Stimulated activated CD8-positive, alpha-beta memory T cell treated with anti-CD3 and anti-CD28 coated beads, Interleukin-2, amount 100 ng/mL, for 48 hours (primary cell): Measurements from ENCODE around the gene DNAJB6.
A peak's percentile ranks its signal among the peaks of the same experiment; 100 is the strongest.

ENCODE experiments used
- DNase-seq, 2 donors: peaks; one replicate each; pipeline ENCODE4 v3.0.0-alpha.2; 2020; ENCODE audit warnings: low read depth in 2 of 2

DNAJB6 gene

DNA sequence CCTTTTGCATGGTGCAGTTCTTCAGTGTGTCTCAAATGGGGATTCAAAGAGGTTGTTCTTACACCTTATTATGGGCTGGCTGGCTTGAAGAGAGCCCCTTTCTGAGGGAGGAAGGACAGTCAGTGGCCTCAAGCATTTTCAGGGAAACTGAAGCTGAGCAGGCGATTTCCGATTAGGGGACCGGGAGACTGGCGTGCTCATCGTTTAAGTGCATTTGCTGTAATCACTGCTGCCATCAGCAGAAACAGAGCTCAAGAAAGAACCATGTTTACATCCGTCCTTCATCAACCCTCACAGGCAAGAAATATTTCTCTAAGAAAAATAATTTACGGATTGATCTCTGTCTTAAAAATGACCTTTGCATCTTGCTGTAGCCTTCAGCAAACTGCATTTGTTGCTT lies 32.2 kb downstream of the DNAJB6 start:
- no peak for DNase-seq

DNA sequence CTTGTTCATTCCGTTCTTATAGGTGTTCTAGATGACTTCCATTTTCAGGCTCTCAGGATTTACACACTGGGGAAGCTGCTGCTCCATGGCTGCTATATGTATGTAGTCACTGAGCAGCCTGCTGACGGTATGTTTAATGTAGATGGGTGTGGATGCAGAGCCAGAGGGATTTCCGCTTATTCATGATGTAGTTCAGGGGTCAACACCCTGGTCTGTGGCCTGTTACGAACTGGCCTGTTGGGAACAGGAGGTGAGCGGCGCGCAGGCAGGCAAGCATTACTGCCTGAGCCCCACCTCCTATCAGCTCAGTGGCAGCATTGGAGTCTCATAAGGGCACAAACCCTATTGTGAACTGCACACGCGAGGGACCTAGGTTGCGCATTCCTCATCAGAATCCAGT lies 33.9 kb downstream of the DNAJB6 start:
- DNase-seq: no peak

DNA sequence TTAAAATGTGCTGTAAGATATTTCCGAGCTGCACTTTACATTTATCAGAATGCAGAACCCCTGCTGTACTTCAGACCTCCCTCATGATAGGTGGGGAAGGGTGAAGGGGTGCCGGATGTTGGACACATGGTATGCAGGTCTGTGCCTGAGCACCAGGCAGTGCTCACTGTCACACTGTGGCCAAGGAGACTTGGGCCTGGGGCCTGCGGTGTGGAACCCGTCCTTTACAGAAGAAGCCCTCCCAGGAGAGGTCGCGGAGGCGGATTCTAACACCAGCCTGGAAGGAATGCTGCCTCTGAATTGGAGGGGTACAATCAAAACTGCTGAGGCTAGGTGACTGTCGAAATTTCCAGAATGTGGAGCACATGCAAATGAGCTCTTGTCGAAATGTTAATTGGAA lies 34.5 kb downstream of the DNAJB6 start:
- no peak for DNase-seq

DNA sequence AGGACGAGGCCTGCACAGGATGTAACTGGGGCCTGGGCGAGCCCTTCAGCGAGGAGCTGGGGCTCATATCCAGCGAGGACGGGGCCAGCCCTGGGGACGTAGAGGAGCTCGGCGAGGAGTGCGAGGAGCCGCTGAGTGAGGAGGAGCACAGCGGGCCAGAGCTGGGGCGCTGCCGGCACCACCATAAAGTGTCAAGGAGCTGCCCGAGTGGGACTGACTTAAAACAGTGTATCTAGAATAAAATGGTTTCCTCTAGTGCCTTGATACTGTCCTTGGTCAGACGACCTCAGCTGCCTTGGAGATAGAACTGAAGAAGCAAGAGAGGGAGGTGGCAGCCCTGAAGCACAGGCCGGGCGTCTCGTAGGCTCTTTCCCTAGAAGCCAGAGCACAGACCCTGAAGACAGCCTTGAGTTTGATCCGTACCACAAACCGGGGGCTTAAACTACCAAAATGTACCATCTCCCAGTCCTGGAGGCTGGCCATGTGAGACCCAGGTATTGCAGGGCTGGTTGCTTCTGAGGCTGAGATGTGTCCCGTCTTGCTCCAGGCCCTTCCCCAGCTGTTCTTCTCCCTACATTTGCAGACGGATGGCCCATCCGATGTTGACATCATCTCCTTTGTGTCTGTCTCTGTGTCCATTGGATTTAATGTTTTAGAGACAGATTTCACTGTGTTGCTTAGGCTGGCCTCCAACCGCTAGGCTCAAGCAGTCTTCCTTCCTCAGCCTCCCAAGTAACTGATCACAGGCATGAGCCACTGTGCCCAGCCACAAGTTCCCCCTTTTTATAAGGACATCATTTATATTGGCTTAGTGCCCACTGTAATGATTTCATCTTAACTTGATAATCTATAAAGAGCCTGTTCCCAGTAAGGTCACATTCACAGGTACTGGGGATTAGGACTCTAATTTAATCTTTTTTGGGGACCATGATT lies 35.8 kb downstream of the DNAJB6 start:
- no peak for DNase-seq

DNA sequence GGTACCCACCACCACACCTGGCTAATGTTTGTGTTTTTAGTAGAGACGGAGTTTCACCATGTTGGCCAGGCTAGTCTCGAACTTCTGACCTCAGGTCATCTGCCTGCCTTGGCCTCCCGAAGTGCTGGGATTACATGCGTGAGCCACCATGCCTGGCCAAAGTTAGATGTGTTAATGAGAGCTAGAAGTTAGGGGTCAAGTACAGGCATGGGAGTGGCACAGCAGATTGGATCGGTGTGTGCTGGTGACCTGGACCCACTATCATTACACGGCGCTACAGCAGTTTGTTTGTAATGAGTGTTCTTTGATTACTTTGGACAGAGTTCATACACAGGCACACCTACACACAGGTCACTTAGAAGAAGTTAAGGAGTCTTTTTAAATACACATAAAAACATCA lies 36.7 kb downstream of the DNAJB6 start:
- no peak for DNase-seq

DNA sequence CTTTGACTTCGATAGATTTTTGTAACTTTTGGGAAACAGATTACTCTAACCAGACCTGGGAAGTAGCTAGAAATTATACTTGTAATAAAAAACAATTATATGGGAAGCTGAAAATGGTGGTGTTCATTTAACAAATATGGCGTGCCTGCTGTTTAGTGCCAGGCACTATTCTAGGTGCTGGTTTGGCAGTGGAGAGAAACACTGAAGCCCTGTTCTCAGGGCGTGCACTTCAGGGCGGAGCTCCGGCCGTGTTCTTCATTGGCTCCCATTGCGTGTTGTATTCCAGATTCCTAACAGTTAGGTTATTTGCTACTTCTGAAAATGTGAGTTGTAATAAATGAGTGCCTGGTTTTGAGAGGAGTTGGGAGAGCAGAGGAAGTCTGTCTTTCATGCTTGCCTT lies 38.6 kb downstream of the DNAJB6 start:
- DNase-seq: no peak

DNA sequence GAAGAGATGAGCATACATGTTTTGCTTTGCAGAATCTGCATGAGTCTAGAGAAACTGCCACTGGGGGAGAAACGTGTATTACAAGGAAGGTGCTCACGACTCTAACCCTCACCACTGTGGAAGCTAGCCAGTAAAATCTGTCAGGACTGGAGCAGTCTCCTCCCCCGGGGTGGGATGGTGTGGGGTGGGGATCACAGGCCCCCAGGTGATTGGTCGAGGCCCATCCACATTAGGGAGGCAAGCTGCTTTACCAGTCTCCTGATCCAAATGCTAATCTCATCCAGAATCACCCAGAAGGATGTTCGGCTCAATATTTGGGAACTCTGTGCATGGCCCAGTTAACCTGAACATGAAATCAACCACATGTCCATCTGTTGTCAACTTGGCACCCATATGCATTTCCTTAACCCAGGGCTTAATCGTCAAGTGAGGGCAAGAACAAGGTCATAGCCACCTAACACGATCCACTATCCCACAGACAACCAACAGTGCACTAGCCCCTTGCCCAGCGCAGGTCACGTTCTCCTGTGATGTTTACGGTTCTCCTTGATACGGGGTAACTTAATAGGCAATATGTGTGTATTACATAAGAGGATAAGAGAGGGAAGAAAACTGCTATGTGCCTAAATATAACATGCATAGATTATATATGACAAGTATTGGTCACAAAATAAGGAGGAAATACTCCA lies 40.8 kb downstream of the DNAJB6 start:
- DNase-seq: no peak

DNA sequence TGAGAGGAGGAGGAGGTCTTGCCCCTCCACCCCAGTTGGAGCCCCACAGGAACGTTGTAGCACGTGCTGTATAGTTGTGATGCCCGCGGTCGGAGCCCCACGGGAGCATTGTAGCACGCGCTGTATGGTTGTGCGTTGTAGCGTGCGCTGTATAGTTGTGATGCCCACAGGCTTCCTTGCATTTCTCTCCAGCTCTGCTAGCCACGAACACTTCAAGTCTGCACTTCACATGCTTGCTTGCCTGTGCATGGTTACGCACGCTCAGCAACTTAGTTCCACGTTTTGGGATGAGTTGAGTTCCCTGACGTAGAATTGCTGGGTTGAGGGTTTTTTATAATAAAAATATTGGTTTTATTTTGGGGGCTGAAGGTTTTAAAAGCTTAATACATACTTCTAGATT lies 41.6 kb downstream of the DNAJB6 start:
- no peak for DNase-seq

DNA sequence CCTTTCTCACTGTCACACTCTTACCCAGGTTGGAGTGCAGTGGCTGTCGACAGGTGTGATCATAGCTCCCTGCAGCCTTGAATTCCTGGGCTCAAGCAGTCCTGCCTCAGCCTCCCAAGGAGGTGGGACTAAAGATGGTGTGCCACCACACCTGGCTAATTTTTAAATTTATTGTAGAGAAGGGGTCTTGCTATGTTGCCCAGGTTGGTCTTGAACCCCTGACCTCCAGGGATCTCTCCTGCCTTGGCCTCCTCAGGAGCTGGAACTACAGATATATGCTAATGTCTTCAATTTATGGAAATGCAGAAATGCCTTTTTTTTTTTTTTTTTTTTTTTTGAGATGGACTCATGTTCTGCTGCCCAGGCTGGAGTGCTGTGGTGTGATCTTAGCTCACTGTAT lies 42.7 kb downstream of the DNAJB6 start:
- DNase-seq: no peak

DNA sequence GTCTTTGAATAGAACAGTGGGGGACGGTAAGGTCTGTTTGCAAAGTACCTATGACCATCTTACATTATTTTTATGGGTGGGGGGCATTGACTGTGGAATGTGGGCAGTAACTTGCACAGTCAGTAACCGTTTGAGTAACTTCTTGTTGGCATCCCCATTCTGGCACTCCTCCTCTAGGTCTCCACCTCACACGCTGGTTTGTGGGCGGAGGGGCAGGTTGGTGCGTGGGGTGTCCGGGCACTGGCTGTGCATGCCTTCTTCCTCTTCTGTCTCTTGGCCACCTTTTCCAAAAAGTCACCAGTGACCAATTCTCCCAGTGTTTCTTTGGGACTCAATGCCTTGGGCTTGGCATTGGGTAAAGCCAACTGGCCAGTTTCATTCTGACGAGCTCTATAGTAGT lies 43.6 kb downstream of the DNAJB6 start:
- no peak for DNase-seq

DNA sequence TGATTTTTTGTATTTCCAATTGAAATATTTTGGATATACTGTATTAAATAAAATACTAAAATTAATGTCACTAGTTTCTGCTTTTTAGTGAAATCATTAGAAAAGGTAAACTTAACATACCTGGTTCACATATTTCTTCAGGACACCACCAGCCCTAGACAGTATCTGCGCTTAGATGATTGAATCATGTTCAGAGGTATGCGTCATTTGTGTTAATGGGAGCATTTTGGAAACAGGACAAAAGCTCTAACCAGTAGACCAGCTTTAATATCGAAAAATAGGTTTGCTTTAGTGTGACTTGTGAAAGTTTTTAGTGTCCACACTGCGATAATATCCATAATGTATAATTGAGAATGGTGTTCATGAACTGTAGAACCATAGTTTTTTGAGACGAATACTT lies 47.1 kb downstream of the DNAJB6 start:
- no peak for DNase-seq

DNA sequence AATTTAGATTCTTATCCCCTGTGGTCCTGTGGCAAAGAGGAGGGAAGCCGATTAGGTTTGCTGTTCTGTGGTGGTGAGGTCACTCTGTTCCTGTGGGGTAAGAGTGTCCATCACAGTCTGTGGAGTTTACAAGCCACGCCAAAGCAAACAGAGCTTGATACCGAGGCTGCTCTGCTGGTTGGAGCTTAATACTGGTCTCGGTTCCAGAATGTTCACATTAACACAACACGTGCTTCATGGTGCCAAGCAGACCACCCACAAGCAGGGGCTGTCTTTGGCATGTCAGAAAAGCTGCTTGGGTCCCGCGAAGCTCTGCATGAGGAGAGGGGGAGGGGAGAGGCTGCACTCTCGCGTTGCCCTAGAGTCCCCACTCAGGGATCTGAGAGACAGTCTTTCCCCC lies 47.5 kb downstream of the DNAJB6 start:
- no peak for DNase-seq

DNA sequence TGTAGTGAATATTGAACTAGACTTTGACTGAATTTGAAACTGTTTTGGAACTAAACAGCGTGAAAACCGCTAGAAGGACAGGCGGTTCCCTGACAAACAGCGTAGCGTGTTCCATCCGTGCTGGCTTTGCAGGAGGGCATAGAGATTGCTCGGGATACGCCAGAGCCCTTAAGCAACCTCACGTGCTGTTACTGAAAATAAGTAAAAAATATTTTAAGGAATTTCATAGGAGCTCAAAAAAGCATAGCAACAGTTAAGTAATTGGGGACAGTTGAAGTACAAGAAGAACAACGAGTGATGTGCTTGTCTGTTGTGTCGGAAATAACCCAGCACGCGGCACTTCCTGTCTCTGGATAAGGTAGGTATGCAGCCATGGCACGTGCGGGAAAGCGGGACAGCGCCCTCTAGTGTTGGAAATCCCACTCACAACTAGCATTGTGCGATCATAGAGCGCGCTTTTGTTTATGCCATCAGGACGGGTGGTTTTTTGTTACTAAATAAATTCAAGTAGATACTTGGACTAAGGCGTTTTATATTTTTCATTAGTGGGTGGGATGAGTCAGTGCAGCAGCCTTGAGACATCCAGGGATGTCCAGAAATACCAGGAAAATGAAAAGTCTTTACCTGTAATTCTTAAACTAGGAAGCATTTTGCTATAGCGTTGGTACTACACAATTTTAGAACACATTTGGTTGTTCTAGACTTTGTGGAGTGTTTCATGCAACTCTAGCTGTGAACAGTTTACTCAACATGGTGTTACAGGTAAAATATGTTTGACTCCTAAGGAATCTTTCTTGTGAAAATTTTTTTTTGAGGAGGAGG lies 50.4 kb downstream of the DNAJB6 start:
- DNase-seq: peak; percentile 72 to 81

DNA sequence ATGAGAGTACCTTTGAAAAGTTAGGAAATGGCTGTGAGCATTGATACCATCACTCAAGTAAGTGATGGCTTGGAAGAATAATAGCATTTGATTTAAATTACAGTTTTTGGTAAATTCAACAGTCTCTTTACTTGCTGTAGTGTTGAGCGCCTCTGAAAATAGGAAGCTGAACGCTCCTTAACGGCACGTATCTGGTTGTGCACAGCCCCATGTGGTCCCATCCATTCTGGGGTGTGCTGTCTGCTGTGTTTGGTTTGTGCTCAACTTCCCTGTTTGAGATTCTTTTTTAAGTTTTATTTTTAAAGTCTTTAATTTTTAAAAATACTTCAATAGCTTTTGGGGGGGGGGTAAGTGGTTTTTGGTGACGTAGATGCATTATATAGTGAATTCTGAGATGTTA lies 51.5 kb downstream of the DNAJB6 start:
- DNase-seq: no peak

DNA sequence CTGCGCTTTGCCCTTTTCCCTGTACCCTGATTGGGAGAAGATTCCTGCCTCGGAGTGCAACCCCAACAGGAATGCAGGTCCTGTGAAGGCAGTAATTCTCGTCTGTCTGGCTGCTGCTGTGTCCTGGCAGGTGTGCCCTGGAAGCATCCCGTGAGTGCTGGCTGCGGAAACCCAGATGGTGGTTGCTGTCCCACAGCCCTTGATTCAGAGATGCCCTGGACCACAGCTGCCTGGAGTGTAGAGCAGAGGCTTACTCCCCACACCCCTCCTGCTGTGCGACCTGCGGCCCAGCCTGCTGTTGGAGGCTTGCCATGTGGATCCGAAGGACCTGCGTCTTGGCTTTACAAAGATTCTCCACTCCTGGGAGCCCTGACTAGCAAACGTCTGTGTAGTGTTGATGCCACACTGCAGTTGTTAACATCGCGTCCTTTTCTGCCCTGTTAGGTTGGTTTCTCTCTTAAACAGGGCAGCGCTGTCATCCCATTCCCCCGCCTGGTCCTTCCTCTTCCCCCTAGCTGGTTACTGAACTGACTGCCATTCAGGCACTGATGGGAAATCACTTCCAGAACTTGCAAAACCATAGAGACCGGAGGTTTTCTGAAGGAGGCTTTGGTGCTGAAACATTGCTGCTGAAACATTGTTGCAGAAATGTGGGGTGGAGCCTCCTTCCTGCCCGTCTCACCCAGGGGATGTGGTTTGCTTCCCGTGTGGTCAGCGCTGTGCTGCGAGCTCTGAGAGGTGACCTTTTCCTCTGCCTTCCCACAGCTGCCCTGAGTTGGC lies 53.3 kb downstream of the DNAJB6 start:
- no peak for DNase-seq

DNA sequence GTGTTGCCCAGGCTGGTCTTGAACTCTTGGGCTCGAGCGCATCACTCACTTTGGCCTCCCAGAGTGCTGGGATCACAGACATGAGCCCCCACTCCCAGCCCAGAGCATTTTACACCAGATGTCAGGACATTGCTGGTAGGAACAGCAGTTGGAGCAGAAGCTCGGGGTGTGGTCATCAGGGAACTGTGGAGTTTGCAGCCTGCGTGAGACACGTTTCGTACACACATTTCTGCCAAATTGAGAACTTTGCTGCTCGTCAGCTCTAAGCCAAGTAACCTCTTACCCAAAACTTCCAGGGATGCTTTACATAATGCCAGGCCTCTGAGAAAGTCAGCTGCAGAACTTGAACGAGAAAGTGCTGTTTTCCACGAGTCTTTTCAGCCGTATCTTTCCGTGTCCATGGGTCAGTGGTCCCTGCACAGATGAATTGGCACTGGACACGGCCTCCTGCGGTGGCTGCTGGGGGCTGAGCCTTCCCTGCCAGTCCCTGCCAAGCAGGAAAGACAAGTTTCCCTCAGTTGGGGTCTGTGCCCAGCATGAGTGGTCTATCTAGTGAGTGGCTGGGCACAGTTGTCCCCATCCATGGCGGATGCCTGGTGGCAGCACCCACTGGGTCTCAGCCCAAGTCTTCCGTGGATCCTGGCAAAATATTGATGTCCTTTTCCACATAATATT lies 54.4 kb downstream of the DNAJB6 start:
- DNase-seq: no peak

DNA sequence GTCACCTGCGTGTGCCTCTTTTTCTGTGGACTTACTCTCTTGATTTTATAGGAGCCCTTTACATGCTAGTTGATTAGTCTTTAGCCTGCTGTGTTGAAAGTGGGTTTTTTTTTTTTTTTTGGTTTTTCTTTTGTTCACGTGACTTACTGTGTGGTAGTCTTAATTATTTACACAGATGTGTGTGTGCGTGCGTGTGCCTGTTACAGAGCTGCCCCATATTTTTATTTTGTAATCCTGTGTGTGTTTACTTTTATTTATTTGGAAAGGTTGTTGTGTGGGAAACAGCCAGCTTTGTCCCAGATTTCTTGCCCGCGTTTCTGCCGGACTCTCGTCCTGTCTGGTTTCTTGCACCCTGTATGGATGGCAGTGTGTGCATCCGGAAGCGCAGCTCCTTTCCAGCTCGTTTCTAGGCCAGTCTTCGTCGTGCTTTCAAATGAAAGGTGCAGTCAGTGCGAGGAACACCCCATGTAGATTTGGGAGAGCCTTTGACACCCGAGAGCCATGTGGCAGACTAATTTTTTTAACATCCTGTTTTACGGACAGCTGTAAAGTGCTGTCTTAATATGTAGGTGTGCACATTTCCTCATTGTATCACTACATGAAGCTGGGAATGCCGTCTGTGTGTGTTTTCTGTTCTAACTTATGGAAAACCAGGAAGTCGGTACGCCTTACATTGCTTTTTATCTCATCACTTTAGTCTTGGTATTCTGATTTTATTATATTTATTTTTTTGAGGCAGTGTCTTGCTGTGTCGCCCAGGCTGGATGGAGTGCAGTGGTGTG lies 55.6 kb downstream of the DNAJB6 start:
- no peak for DNase-seq

DNA sequence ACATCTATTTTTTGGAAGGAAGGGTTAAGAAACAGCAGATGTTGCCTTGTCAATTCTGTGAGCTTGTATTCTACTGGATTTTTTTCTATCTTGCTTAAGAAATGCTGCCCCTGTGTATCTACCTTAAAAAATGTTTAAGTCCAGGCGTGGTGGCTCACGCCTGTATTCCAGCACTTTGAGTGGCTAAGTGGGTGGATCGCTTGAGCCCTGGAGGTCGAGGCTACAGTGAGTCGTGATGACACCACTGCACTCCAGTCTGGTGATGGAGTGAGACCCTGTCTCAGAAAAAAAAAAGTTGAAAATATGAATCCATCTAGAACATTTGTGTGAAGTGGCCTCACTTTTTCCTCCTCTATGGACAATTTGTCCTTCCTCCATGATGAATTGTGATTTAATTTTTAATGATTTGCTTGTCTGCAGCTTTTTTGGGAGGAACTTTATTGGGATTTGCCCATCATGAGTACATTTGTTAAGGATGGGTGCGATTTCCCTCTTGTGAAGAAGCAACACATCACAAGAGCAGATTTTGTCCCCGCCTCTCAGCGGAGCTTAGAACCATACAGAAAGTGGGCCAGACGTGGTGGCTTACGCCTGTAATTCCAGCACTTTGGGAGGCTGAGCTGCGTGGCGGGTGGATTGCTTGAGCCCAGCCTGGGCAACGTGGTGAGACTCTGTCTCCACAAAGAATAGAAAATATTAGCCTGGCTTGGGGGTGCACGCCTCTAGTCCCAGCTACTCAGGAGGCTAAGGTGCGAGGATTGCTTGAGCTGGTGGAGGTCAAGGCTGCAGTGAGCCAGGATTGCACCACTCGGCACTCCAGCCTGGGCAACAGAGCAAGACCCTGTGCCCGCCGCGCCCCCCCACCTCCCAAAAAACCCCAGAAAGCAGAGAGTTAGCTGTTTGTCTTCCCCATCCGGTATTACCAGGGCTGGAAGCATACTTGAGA lies 57.7 kb downstream of the DNAJB6 start:
- DNase-seq: no peak

DNA sequence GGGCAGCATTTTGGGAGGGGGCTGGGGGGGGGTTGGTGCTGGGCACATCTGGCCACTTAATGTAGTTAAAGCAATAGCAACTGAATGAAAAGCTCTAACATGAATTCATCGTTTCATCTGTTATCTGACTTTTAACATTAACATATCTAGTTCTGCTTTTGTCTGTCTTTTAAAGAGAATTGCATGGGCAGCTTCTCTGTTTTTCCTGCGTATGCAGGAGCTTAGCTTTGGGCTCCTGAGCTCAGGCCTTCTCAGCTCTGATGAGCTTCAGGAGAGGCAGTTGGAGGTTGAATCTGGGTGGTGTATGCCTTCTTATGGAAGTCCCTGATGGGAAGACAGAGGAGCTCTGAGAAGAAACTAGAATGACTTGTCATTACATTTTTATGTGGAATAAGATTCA lies 58.4 kb downstream of the DNAJB6 start:
- DNase-seq: no peak
